ENCODE results near the gene ICAM1. TPM values are rescaled to one million over a fixed set of nuclear protein-coding genes. Genes with fewer than 3 reads are reported as not detected.

ICAM1 gene
- total and polyA plus RNA-seq, 2 of the 8 experiments (the other 6 are each of a cell fraction or from before 2014, with no cell fraction given), result 4.0 to 9.4 TPM

GRCh38 chr19:10292206-10292788, 21.4 kb downstream of the ICAM1 start:
- FAIRE-seq (no peak), DNase-seq (ENCODE audit: low read depth in 1 of 2, low spot score in 2 of 2) (peak; percentile 82 to 100)
- Histone ChIP-seq H2BK20ac (ENCODE audit: low read length) (no peak overlapping the region), H2AK5ac (ENCODE audit: low read depth, low read length) (no peak overlapping the region), H4K20me1 (replicated peaks in 1 of 2; ENCODE audit: control insufficient read depth in 1 of 2, insufficient read depth in 2 of 2, low read length in 2 of 2) (peaks cover 0 to 26% of the 10 kb centered on the region in 2 experiments), H4K5ac (ENCODE audit: insufficient read length, low read depth, low read length) (no peak overlapping the region), H4K8ac (ENCODE audit: extremely low read depth, insufficient read depth, low read length) (peak overlapping the region; percentile 3; the same call in 1 of the 2 replicates), H3K36me3 (ENCODE audit: control insufficient read depth in 2 of 4, insufficient read depth in 4 of 4, low read length in 3 of 4) (no peaks in the 10 kb centered on the region), H3K4me3 (ENCODE audit: extremely low read depth in 1 of 4, insufficient read depth in 2 of 4, low read depth in 3 of 4, low read length in 4 of 4) (peak overlapping the region; percentile 38 to 67 (median 60); a peak in 7 of 8 replicates), H3K4me1 (replicated peaks in 1 of 4; ENCODE audit: control insufficient read depth in 3 of 4, insufficient read depth in 4 of 4, low read length in 3 of 4) (peaks cover 0 to 51% (median 24%) of the 10 kb centered on the region in 4 experiments; a peak in 6 of 7 replicates), H3K9me3 (ENCODE audit: insufficient read depth in 2 of 2, low read depth in 1 of 2, low read length in 1 of 2) (no peaks in the 10 kb centered on the region), H3K4me2 (ENCODE audit: insufficient read depth in 1 of 2, low read depth in 2 of 2, low read length in 2 of 2) (peak overlapping the region; percentile 81 to 100), H3K27me3 (replicated peaks in 1 of 4; ENCODE audit: control insufficient read depth in 3 of 4, extremely low read depth in 1 of 4, insufficient read depth in 3 of 4, low read length in 3 of 4) (peaks cover 58 to 96% (median 89%) of the 10 kb centered on the region in 4 experiments), H2AFZ (ENCODE audit: low read length) (peak overlapping the region; percentile 25; the same call in 1 of the 2 replicates), H3K56ac (replicated peaks; ENCODE audit: insufficient read length, low read depth, low read length) (no peak overlapping the region), H4K91ac (replicated peaks; ENCODE audit: insufficient read length, low read length) (no peak overlapping the region), H3K23me2 (ENCODE audit: low read depth, low read length) (peaks cover 35% of the 10 kb centered on the region; the same call in 1 of the 2 replicates), H3K23ac (ENCODE audit: insufficient read length) (no peak overlapping the region), H3K18ac (ENCODE audit: extremely low read depth, low read length) (no peak overlapping the region), H2BK120ac (replicated peaks; ENCODE audit: low read depth, low read length) (no peak overlapping the region), H2BK12ac (ENCODE audit: low read depth, low read length) (peak overlapping the region; percentile 30; the same call in 1 of the 2 replicates), H3K14ac (ENCODE audit: insufficient read length) (no peak overlapping the region), H3K9ac (replicated peaks in 1 of 4; ENCODE audit: extremely low read depth in 1 of 4, low read depth in 3 of 4, low read length in 3 of 4) (no peak overlapping the region), H2BK5ac (ENCODE audit: low read depth, low read length) (no peak overlapping the region; the same call in 1 of the 2 replicates), H3K4ac (replicated peaks; ENCODE audit: insufficient read length, low read depth, low read length) (no peak overlapping the region), H3K79me1 (ENCODE audit: low read depth, low read length) (no peaks in the 10 kb centered on the region), H2BK15ac (ENCODE audit: low read length) (peak overlapping the region; percentile 24; the same call in 1 of the 2 replicates), H3K27ac (ENCODE audit: low read depth, low read length) (no peak overlapping the region), H3K79me2 (ENCODE audit: control insufficient read depth in 1 of 2, insufficient read depth in 2 of 2, low read length in 2 of 2) (no peaks in the 10 kb centered on the region)
- ChIA-PET POLR2A (ENCODE audit: partially characterized antibody) (interaction anchor here (0.6 to 2.4 kb wide), 8 partner anchors 13 to 366 kb away, joined by 3 to 8 read pairs (median 4); partner anchors contain the start of genes FDX2, ICAM1 and RAVER1), CTCF (ENCODE audit: partially characterized antibody) (interaction anchor here (0.9 to 3.7 kb wide), 9 partner anchors 22 to 124 kb away, joined by 3 to 29 read pairs (median 4); partner anchors contain the start of gene ICAM1)
- 2% methylated on average over 44 of the region's 45 CpGs; no CpG with 5 or more reads in 1 of the 2 experiments for WGBS, 2 experiments (ENCODE audit: extremely low coverage in 1 of 2, insufficient coverage in 1 of 2, insufficient read length in 1 of 2, insufficient replicate concordance in 2 of 2, low coverage in 1 of 2, low lambda C conversion rate in 2 of 2, missing lambda C conversion rate in 1 of 2)
- TF ChIP-seq EP300 (IDR thresholded peaks at IDR 0.05; ENCODE audit: borderline replicate concordance in 1 of 2, low read depth in 2 of 2, low read length in 2 of 2), result no peak
- TF ChIP-seq, protein P1, sequence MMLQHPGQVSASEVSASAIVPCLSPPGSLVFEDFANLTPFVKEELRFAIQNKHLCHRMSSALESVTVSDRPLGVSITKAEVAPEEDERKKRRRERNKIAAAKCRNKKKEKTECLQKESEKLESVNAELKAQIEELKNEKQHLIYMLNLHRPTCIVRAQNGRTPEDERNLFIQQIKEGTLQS (IDR thresholded peaks at IDR 0.05; ENCODE audit: insufficient read depth, low read depth, low read length), result no peak
- TF ChIP-seq FOSL1 (IDR thresholded peaks at IDR 0.05; ENCODE audit: insufficient read depth, low read depth, low read length), result no peak
- TF ChIP-seq, protein P2, sequence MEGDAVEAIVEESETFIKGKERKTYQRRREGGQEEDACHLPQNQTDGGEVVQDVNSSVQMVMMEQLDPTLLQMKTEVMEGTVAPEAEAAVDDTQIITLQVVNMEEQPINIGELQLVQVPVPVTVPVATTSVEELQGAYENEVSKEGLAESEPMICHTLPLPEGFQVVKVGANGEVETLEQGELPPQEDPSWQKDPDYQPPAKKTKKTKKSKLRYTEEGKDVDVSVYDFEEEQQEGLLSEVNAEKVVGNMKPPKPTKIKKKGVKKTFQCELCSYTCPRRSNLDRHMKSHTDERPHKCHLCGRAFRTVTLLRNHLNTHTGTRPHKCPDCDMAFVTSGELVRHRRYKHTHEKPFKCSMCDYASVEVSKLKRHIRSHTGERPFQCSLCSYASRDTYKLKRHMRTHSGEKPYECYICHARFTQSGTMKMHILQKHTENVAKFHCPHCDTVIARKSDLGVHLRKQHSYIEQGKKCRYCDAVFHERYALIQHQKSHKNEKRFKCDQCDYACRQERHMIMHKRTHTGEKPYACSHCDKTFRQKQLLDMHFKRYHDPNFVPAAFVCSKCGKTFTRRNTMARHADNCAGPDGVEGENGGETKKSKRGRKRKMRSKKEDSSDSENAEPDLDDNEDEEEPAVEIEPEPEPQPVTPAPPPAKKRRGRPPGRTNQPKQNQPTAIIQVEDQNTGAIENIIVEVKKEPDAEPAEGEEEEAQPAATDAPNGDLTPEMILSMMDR (IDR thresholded peaks at IDR 0.05; ENCODE audit: control extremely low read depth in 1 of 3, insufficient read depth in 1 of 3, low read depth in 1 of 3, low read length in 3 of 3), result no peak
- TF ChIP-seq RBBP5 (IDR thresholded peaks at IDR 0.05; ENCODE audit: borderline replicate concordance, low read depth, low read length), result peak; percentile 44; the same call in 1 of the 2 replicates
- TF ChIP-seq CBX5 (IDR thresholded peaks at IDR 0.05; ENCODE audit: low read depth, low read length), result no peak
- peak; percentile 83; the same call in 1 of the 2 replicates for TF ChIP-seq SP1 (IDR thresholded peaks at IDR 0.05; ENCODE audit: low read depth, low read length)
- TF ChIP-seq EGR1 (IDR thresholded peaks at IDR 0.05; ENCODE audit: borderline replicate concordance, low read depth, low read length), result no peak; the same call in 1 of the 2 replicates

Measured in H1 (cell line).